HG03108 (cell line): ENCODE results near the gene ANAPC5.

Experiments
- ATAC-seq: cut with Tn5 transposase; IDR thresholded peaks from one replicate; pipeline ENCODE4 v1.9.1; 2021; ENCODE audit warnings: moderate library complexity; ENCODE audit not compliant: unreplicated experiment

The ANAPC5 gene

DNA sequence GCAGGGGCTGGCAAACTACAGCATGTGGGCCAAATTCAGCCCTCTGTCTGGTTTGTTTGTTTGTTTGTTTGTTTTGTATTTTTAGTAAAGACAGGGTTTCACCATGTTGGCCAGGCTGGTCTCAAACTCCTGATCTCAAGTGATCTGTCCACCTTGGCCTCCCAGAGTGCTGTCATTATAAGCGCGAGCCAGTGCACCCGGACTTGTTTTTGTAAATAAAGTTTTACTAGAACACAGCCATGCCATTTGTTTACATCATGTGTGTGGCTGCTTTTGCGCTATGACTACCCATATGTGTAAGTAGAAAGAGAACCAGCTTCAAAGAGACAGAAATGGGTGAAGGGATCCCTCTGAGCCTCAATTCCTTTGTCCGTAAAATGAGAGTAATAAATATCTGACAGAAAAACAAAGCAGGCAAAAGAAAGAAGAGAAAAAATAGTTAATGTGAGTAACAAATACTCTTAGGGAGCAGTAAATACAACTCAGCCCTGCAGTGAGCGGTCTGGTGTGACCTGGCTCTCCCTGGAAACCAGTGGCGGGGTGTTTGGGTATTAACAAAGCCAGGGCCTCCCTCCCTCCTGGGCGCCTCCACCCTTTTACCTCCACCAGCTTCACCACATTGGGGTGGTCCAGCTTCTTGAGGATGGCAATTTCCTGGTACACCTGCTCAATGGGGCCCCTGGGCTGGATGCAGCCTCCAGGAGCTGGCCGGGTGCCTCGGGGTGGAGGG is 88.8 kb downstream of the ANAPC5 start:
- ATAC-seq: no peak

GRCh38 chr12:121261398-121261797 is 90.8 kb downstream of the ANAPC5 start:
- ATAC-seq: no peak

DNA sequence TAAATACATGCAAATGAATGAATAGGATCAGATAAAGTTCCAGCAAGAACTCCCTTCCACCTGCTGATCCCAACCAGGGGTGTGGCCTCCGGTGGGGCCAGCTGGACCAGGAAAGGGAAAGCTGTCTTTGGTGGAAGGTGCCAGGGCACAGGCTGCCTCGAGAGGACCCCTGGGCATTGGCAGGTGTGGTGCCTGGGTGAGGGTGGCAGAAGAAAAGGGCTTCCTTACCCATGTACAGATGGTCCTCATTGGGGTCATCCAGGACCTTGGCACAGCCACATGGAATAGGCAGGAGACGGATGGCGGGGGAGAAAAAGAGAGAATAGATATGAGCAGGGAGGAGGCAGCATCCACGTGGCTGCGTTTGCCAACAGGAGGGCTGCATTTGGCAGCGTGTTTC is 92.1 kb downstream of the ANAPC5 start:
- ATAC-seq: no peak

GRCh38 chr12:121259074-121259473 is 93.1 kb downstream of the ANAPC5 start:
- ATAC-seq: no peak
